Suprapubic skin (tissue), 4 donors: Measurements from ENCODE around the gene STAT6. TPM values are rescaled to one million over a fixed set of nuclear protein-coding genes. Genes with fewer than 3 reads are reported as not detected.

Source experiments
- DNase-seq, 2 donors: peaks; one replicate each; pipeline ENCODE4 v3.0.0-alpha.2; 2019; ENCODE audit warnings: low spot score in 2 of 2
- H3K27ac ChIP-seq: fragments of 200-600 bp; sonication (generic); one replicate; pipeline ENCODE4 v1.5.1; 2019
- H3K27me3 ChIP-seq: fragments of 200-600 bp; sonication (generic); one replicate; pipeline ENCODE4 v1.5.1; 2019
- H3K36me3 ChIP-seq: fragments of 200-600 bp; sonication (generic); one replicate; pipeline ENCODE4 v1.5.1; 2019
- H3K4me1 ChIP-seq: fragments of 200-600 bp; sonication (generic); one replicate; pipeline ENCODE4 v1.5.1; 2019
- H3K4me3 ChIP-seq: fragments of 200-600 bp; sonication (generic); one replicate; pipeline ENCODE4 v1.5.1; 2019; ENCODE audit warnings: mild to moderate bottlenecking
- H3K9me3 ChIP-seq: fragments of 200-600 bp; sonication (generic); one replicate; pipeline ENCODE4 v1.5.1; 2019
- EP300 ChIP-seq: sonication (generic); formaldehyde crosslinking; IDR thresholded peaks from one replicate; pipeline ENCODE4 v1.6.1; 2017; ENCODE audit warnings: antibody characterized with exemption
- POLR2A ChIP-seq, 2 donors: fragments of 450-650 bp; IDR thresholded peaks; one replicate each; pipeline ENCODE4 v1.6.1; 2017; ENCODE audit warnings: antibody characterized with exemption in 2 of 2, mild to moderate bottlenecking in 2 of 2, moderate library complexity in 2 of 2
- POLR2AphosphoS5 ChIP-seq, 3 donors: sonication (generic); formaldehyde crosslinking; IDR thresholded peaks; one replicate each; pipeline ENCODE4 v1.6.1; 2017; ENCODE audit warnings: antibody characterized with exemption in 3 of 3
- WGBS: methylation state at CpG from one replicate; pipeline ENCODE4 v1.1.5; 2018; 5-methylcytosine and 5-hydroxymethylcytosine counted together
- total RNA-seq, 4 donors: library from RNA; depleted of rRNA; stranded (reverse); fragments of >200 nt; gene quantifications; one replicate each; pipeline ENCODE4 v1.1.0, GENCODE V29; 2016
- TF ChIP-seq, protein P1 (sequence below), 2 donors: fragments of 200-600 bp in 1 of 2; fragments of 450-650 bp in 1 of 2; sonication (generic) in 1 of 2; IDR thresholded peaks; one replicate each; pipeline ENCODE4 v1.5.1; 2016 to 2019; ENCODE audit warnings: antibody characterized with exemption in 2 of 2, mild to moderate bottlenecking in 1 of 2, moderate library complexity in 1 of 2

Gene STAT6
- total RNA-seq, 4 donors from 2014 or later, result 140 to 348 (median 183) TPM

GRCh38 chr12:57086493-57087009 lies 24.6 kb downstream of the STAT6 start:
- peak in 1 of 2 donors; percentile 82 for DNase-seq
- peak overlapping the region; percentile 97 for H3K27ac ChIP-seq
- TF ChIP-seq POLR2AphosphoS5 (IDR thresholded peaks at IDR 0.05) (no peak), EP300 (no peak), POLR2A (IDR thresholded peaks at IDR 0.05) (no peak)
- TF ChIP-seq, protein P1, sequence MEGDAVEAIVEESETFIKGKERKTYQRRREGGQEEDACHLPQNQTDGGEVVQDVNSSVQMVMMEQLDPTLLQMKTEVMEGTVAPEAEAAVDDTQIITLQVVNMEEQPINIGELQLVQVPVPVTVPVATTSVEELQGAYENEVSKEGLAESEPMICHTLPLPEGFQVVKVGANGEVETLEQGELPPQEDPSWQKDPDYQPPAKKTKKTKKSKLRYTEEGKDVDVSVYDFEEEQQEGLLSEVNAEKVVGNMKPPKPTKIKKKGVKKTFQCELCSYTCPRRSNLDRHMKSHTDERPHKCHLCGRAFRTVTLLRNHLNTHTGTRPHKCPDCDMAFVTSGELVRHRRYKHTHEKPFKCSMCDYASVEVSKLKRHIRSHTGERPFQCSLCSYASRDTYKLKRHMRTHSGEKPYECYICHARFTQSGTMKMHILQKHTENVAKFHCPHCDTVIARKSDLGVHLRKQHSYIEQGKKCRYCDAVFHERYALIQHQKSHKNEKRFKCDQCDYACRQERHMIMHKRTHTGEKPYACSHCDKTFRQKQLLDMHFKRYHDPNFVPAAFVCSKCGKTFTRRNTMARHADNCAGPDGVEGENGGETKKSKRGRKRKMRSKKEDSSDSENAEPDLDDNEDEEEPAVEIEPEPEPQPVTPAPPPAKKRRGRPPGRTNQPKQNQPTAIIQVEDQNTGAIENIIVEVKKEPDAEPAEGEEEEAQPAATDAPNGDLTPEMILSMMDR (IDR thresholded peaks at IDR 0.05), result no peak
- H3K36me3 ChIP-seq, result peaks cover 6% of the 10 kb centered on the region
- WGBS, result under 1% methylated on average over 14 of the region's 14 CpGs
- H3K4me1 ChIP-seq, result peaks cover 35% of the 10 kb centered on the region
- H3K4me3 ChIP-seq, result peak overlapping the region; percentile 74
- H3K9me3 ChIP-seq, result no peaks in the 10 kb centered on the region
- no peaks in the 10 kb centered on the region for H3K27me3 ChIP-seq

DNA sequence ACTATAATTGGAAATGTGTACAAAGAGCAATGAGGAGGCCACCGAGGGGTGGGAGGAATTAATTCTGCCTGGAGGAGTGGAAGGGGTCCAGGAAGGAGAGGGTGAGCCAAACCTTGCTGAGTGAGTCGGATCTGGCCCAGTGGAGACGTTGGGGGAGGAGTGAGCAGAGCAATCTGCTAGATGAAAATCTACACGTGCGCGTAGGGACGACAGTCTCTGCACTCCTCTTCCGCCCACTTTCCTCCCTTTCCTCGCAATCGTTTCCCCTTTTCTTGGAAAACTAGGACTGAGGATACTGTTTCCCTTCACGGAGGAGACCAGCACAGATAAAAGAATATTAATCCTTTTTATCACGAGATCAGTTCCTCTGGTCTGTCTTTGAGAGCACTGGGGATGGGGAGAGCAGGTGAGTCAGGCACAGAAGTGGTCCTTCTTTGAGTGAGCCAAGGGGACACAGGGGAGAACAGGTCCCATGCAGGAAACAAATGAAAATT lies 25.1 kb downstream of the STAT6 start:
- H3K4me1 ChIP-seq, result peaks cover 30% of the 10 kb centered on the region

GRCh38 chr12:57080855-57081254 lies 30.3 kb downstream of the STAT6 start:
- Histone ChIP-seq H3K4me3 (no peak overlapping the region), H3K4me1 (peaks cover 21% of the 10 kb centered on the region), H3K27ac (no peak overlapping the region), H3K27me3 (no peaks in the 10 kb centered on the region), H3K36me3 (no peaks in the 10 kb centered on the region), H3K9me3 (no peaks in the 10 kb centered on the region)
- no peak for DNase-seq
- TF ChIP-seq, protein P1 (IDR thresholded peaks at IDR 0.05), result no peak
- TF ChIP-seq EP300, result no peak
- no peak for TF ChIP-seq POLR2AphosphoS5 (IDR thresholded peaks at IDR 0.05)
- TF ChIP-seq POLR2A (IDR thresholded peaks at IDR 0.05), result no peak
- WGBS, result 100% methylated on average over 1 of the region's 1 CpG

More for the DNA sequence above, 25.1 kb downstream of the STAT6 start:
- TF ChIP-seq POLR2AphosphoS5 (IDR thresholded peaks at IDR 0.05), result no peak
- TF ChIP-seq, protein P1 (IDR thresholded peaks at IDR 0.05), result no peak
- no peak for TF ChIP-seq EP300
- TF ChIP-seq POLR2A (IDR thresholded peaks at IDR 0.05), result no peak
- peak overlapping the region; percentile 74 for H3K4me3 ChIP-seq
- peak overlapping the region; percentile 97 for H3K27ac ChIP-seq
- peaks cover under 1% of the 10 kb centered on the region for H3K36me3 ChIP-seq
- 4% methylated on average over 12 of the region's 12 CpGs for WGBS
- H3K9me3 ChIP-seq, result no peaks in the 10 kb centered on the region
- H3K27me3 ChIP-seq, result no peaks in the 10 kb centered on the region
- peak in 1 of 2 donors; percentile 79 for DNase-seq

DNA sequence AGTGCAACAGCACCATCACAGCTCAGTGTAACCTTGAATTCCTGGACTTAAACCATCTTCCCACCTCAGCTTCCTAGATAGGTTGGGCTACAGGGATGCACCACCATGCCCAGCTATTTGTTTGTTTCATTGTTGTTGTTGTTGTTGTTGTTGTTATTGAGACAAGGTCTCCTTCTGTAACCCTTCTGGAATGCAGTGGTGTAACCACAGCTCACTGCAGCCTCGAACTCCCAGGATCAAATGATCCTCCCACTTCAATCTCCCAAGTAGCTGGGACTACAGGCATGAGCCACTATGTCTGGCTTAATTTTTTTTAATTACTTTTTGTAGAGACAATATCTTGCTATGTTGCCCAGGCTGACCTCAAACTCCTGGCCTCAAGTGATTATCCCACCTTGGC lies 31.3 kb downstream of the STAT6 start:
- Histone ChIP-seq H3K4me1 (peaks cover 13% of the 10 kb centered on the region), H3K27ac (no peak overlapping the region)
- 58% methylated on average over 1 of the region's 1 CpG for WGBS

More for the DNA sequence above, 31.3 kb downstream of the STAT6 start:
- H3K27me3 ChIP-seq, result no peaks in the 10 kb centered on the region
- DNase-seq, result no peak
- H3K36me3 ChIP-seq, result no peaks in the 10 kb centered on the region
- no peak for TF ChIP-seq EP300
- TF ChIP-seq POLR2A (IDR thresholded peaks at IDR 0.05), result no peak
- TF ChIP-seq POLR2AphosphoS5 (IDR thresholded peaks at IDR 0.05), result no peak
- TF ChIP-seq, protein P1 (IDR thresholded peaks at IDR 0.05), result no peak
- H3K9me3 ChIP-seq, result no peaks in the 10 kb centered on the region
- H3K4me3 ChIP-seq, result no peak overlapping the region
